ENCODE measurements around the gene EIF3D. TPM values are rescaled to one million over a fixed set of nuclear protein-coding genes. Genes with fewer than 3 reads are reported as not detected.

EIF3D gene
- total RNA-seq: 100 to 1,000 TPM; 247 to 409 (median 332) TPM

DNA sequence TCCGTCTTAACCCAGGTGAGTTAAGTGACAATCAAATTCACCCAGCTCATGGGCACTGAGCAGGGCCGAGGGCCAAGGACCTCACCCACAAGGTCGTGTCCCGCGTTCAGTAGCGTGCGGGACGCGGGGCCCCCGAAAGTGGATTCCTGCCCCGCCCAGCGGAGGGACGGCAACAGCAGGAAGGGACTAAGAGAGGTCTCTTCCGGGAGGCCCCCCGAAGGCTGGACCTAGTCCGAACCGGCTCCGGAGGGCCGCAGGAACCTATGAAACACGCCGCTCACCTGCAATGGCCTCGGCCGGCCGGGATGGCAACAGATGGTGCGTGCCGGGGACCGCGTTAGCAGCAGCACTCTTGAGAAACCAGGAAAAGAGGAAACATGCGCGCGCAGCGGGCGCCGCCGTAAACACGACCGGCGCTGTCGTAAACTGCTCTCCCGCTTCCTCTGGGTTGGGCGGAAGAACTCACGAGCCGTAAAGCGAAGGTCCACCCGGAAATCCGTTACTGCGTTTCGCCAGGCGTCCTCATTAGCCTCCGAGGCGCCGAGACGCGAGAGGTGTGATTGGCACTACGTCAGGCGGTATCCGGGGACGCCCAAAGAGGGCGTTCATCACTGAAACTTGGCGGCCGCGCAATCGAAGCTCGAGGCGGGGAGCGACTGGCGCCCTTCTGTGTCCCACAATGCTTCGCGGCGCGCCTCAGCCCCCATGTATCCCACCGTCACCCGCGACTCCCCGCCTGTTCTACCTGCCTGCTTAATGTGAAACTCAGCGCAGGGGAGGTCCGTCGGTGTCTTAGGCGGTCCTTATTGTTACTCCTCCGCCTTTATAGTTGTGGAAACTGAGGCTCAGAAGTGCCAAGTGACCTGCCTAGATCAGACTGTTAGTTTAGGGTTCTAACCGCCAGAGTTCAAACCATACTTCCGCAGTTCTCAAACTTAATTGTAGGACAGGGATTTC lies at the start of gene EIF3D:
Gene EIF3D, minus strand, starts transcription at position 372 of the 957 bp plus-strand sequence. CDS start 3,045 bp downstream, outside the sequence.
- TF ChIP-seq POLR2AphosphoS5 (IDR thresholded peaks at IDR 0.05): peak; percentile 25 to 97 (median 42)
- TF ChIP-seq EP300 (IDR thresholded peaks at IDR 0.05): no peak
- TF ChIP-seq, protein P1, sequence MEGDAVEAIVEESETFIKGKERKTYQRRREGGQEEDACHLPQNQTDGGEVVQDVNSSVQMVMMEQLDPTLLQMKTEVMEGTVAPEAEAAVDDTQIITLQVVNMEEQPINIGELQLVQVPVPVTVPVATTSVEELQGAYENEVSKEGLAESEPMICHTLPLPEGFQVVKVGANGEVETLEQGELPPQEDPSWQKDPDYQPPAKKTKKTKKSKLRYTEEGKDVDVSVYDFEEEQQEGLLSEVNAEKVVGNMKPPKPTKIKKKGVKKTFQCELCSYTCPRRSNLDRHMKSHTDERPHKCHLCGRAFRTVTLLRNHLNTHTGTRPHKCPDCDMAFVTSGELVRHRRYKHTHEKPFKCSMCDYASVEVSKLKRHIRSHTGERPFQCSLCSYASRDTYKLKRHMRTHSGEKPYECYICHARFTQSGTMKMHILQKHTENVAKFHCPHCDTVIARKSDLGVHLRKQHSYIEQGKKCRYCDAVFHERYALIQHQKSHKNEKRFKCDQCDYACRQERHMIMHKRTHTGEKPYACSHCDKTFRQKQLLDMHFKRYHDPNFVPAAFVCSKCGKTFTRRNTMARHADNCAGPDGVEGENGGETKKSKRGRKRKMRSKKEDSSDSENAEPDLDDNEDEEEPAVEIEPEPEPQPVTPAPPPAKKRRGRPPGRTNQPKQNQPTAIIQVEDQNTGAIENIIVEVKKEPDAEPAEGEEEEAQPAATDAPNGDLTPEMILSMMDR (IDR thresholded peaks at IDR 0.05): no peak
- peak in 1 of 2 donors; percentile 58 for TF ChIP-seq POLR2A (IDR thresholded peaks at IDR 0.05)
- H3K4me3 ChIP-seq: peak within 1 kb of the TSS; percentile 66
- peak within 1 kb of the TSS; percentile 93 for H3K27ac ChIP-seq
- DNase-seq (ENCODE audit: low spot score in 2 of 2): peak; percentile 99
- WGBS: under 1% methylated on average over 65 of the region's 82 CpGs
- no peaks in the 10 kb centered on the region for H3K9me3 ChIP-seq
- H3K36me3 ChIP-seq: peaks cover 19% of the 10 kb centered on the region
- peaks cover 22% of the 10 kb centered on the region for H3K4me1 ChIP-seq
- no peaks in the 10 kb centered on the region for H3K27me3 ChIP-seq

GRCh38 chr22:36578619-36579018 lies 49.7 kb upstream of the EIF3D start:
- no peak overlapping the region for H3K4me3 ChIP-seq

DNA sequence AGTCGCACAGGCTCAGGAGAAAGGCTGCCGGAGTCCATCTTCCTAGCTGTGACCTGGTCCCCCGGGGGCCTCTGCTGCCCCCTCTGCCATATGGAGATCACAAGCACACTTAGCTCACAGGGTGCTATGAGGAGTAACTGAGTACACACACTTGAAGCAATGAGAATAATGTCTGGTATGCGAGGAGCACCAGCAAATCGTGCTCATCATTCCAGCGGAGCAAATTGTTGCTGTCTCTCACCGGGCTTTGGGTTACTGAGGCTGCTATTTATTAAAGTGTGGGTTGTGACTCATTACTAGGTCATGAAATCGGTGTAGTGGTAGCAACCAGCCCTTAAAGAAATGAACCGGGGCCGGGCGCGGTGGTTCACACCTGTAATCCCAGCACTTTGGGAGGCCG lies 48.1 kb upstream of the EIF3D start:
- H3K27me3 ChIP-seq: peaks cover 12% of the 10 kb centered on the region
- 71% methylated on average over 13 of the region's 13 CpGs for WGBS
- H3K27ac ChIP-seq: no peak overlapping the region
- no peaks in the 10 kb centered on the region for H3K9me3 ChIP-seq
- TF ChIP-seq, protein P1 (IDR thresholded peaks at IDR 0.05): no peak
- TF ChIP-seq POLR2A (IDR thresholded peaks at IDR 0.05): no peak
- no peak for TF ChIP-seq POLR2AphosphoS5 (IDR thresholded peaks at IDR 0.05)
- no peak for TF ChIP-seq EP300 (IDR thresholded peaks at IDR 0.05)
- DNase-seq (ENCODE audit: low spot score in 2 of 2): no peak
- H3K4me3 ChIP-seq: no peak overlapping the region
- H3K36me3 ChIP-seq: no peaks in the 10 kb centered on the region
- H3K4me1 ChIP-seq: no peaks in the 10 kb centered on the region

More at GRCh38 chr22:36578619-36579018, 49.7 kb upstream of the EIF3D start:
- Histone ChIP-seq H3K36me3 (no peaks in the 10 kb centered on the region), H3K9me3 (no peaks in the 10 kb centered on the region), H3K27me3 (peaks cover 21% of the 10 kb centered on the region), H3K27ac (no peak overlapping the region), H3K4me1 (no peaks in the 10 kb centered on the region)
- 65% methylated on average over 7 of the region's 7 CpGs for WGBS
- DNase-seq (ENCODE audit: low spot score in 2 of 2): no peak
- TF ChIP-seq, protein P1 (IDR thresholded peaks at IDR 0.05): no peak
- TF ChIP-seq POLR2AphosphoS5 (IDR thresholded peaks at IDR 0.05) (no peak), POLR2A (IDR thresholded peaks at IDR 0.05) (no peak), EP300 (IDR thresholded peaks at IDR 0.05) (no peak)

DNA sequence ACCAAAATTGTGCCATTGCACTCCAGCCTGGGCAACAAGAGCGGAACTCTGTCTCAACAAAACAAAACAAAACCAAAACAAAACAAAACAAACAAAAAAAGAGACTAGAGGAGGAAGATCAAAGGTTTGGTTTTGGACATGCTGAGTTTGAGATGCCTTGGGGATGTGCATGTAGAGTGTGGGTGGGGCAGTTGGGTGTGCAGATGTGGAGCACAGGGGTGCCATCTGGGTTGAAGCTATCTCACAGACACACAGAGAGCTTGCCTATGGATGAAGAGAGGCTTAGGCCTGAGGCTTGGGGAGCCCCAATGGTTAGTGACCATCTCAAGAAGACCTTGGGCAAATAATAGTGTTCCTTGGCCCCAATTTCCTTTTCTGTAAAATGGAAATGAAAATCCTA lies 45.8 kb upstream of the EIF3D start:
- 81% methylated on average over 1 of the region's 1 CpG for WGBS
- TF ChIP-seq, protein P1 (IDR thresholded peaks at IDR 0.05): no peak
- no peak for TF ChIP-seq EP300 (IDR thresholded peaks at IDR 0.05)
- TF ChIP-seq POLR2A (IDR thresholded peaks at IDR 0.05): no peak
- no peak for TF ChIP-seq POLR2AphosphoS5 (IDR thresholded peaks at IDR 0.05)

GRCh38 chr22:36573815-36574363 lies 44.9 kb upstream of the EIF3D start:
- Histone ChIP-seq H3K4me1 (no peaks in the 10 kb centered on the region), H3K9me3 (no peaks in the 10 kb centered on the region), H3K4me3 (no peak overlapping the region), H3K27me3 (no peaks in the 10 kb centered on the region), H3K27ac (no peak overlapping the region), H3K36me3 (no peaks in the 10 kb centered on the region)
- WGBS: 63% methylated on average over 9 of the region's 9 CpGs
- no peak for TF ChIP-seq POLR2AphosphoS5 (IDR thresholded peaks at IDR 0.05)
- TF ChIP-seq, protein P1 (IDR thresholded peaks at IDR 0.05): no peak
- TF ChIP-seq POLR2A (IDR thresholded peaks at IDR 0.05): no peak
- no peak for TF ChIP-seq EP300 (IDR thresholded peaks at IDR 0.05)
- DNase-seq (ENCODE audit: low spot score in 2 of 2): no peak

More for the DNA sequence above, 45.8 kb upstream of the EIF3D start:
- Histone ChIP-seq H3K4me1 (no peaks in the 10 kb centered on the region), H3K36me3 (no peaks in the 10 kb centered on the region), H3K27ac (no peak overlapping the region), H3K9me3 (no peaks in the 10 kb centered on the region), H3K4me3 (no peak overlapping the region), H3K27me3 (no peaks in the 10 kb centered on the region)
- DNase-seq (ENCODE audit: low spot score in 2 of 2): no peak
